H1 (cell line): Measurements from ENCODE around the gene PURB. TPM values are rescaled to one million over a fixed set of nuclear protein-coding genes. Genes with fewer than 3 reads are reported as not detected.

Experiments
- polyA plus RNA-seq, 7 experiments: library from polyadenylated mRNA; depleted of rRNA in 3 of 7; stranded (reverse) in 5 of 7; unstranded in 2 of 7; fragments of >200 nt in 5 of 7; fragments of 200-250 nt in 2 of 7; gene quantifications; 1 replicate in 5 of 7; 2 replicates in 1 of 7; 4 replicates in 1 of 7; pipeline versions ENCODE4 v1.2.1 to v1.2.3, GENCODE V29; 2011 to 2013; ENCODE audit warnings: missing spikeins in 2 of 7, mixed read lengths in 2 of 7
- total RNA-seq: library from RNA; stranded (reverse); fragmentation: NEBNext Ultra II Directional; extraction: Animal tissue kit (Norgen Biotek cat#: 25700); gene quantifications from 2 replicates; pipeline ENCODE4 v1.2.1, GENCODE V29; 2021
- TF ChIP-seq, protein P1 (sequence below): fragments of 300-600 bp; sonication (generic); IDR thresholded peaks from 2 replicates; pipeline ENCODE4 v1.7.1; 2012; ENCODE audit warnings: low read length, moderate library complexity, mild to moderate bottlenecking, inconsistent platforms; ENCODE audit not compliant: insufficient replicate concordance
- TF ChIP-seq, protein P2 (sequence below): IDR thresholded peaks from 2 replicates; pipeline ENCODE4 v1.6.1; 2012; ENCODE audit warnings: inconsistent platforms

PURB gene
- total and polyA plus RNA-seq, 2 of the 8 experiments (the other 6 are each of a cell fraction or from before 2014, with no cell fraction given), result 3.3 to 22.7 TPM

DNA sequence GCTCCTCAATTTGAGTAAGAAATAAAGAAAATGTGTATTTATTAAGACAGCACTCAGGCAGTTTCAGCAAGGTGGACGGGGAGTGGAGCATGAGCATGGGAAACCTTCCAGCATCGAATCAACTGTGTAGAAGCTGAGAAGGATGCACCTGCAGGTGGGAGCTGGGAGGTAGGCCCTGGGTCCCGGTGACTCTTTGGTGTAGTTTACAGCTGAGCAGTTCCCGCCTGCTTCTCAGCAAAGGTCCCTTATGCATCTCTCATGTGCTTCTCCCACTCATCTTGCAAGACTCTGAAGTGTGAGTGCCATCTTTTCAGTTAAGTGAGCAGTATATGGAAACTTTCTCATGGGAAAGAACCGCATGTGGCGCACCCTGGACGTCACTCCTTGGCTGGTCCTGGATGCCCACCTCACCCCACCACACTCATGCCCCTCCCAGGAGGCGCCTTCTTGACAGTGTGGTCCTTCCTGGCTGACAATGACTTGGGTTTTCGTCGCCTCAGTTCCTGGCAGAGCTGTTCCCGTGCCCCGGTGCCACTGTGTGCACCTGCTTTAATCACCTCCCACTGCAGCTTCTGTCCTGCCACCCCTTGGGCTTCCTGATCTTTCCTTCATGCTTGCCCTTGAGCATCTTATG is 19.8 kb upstream of the PURB start (continued):
- TF ChIP-seq, protein P1, sequence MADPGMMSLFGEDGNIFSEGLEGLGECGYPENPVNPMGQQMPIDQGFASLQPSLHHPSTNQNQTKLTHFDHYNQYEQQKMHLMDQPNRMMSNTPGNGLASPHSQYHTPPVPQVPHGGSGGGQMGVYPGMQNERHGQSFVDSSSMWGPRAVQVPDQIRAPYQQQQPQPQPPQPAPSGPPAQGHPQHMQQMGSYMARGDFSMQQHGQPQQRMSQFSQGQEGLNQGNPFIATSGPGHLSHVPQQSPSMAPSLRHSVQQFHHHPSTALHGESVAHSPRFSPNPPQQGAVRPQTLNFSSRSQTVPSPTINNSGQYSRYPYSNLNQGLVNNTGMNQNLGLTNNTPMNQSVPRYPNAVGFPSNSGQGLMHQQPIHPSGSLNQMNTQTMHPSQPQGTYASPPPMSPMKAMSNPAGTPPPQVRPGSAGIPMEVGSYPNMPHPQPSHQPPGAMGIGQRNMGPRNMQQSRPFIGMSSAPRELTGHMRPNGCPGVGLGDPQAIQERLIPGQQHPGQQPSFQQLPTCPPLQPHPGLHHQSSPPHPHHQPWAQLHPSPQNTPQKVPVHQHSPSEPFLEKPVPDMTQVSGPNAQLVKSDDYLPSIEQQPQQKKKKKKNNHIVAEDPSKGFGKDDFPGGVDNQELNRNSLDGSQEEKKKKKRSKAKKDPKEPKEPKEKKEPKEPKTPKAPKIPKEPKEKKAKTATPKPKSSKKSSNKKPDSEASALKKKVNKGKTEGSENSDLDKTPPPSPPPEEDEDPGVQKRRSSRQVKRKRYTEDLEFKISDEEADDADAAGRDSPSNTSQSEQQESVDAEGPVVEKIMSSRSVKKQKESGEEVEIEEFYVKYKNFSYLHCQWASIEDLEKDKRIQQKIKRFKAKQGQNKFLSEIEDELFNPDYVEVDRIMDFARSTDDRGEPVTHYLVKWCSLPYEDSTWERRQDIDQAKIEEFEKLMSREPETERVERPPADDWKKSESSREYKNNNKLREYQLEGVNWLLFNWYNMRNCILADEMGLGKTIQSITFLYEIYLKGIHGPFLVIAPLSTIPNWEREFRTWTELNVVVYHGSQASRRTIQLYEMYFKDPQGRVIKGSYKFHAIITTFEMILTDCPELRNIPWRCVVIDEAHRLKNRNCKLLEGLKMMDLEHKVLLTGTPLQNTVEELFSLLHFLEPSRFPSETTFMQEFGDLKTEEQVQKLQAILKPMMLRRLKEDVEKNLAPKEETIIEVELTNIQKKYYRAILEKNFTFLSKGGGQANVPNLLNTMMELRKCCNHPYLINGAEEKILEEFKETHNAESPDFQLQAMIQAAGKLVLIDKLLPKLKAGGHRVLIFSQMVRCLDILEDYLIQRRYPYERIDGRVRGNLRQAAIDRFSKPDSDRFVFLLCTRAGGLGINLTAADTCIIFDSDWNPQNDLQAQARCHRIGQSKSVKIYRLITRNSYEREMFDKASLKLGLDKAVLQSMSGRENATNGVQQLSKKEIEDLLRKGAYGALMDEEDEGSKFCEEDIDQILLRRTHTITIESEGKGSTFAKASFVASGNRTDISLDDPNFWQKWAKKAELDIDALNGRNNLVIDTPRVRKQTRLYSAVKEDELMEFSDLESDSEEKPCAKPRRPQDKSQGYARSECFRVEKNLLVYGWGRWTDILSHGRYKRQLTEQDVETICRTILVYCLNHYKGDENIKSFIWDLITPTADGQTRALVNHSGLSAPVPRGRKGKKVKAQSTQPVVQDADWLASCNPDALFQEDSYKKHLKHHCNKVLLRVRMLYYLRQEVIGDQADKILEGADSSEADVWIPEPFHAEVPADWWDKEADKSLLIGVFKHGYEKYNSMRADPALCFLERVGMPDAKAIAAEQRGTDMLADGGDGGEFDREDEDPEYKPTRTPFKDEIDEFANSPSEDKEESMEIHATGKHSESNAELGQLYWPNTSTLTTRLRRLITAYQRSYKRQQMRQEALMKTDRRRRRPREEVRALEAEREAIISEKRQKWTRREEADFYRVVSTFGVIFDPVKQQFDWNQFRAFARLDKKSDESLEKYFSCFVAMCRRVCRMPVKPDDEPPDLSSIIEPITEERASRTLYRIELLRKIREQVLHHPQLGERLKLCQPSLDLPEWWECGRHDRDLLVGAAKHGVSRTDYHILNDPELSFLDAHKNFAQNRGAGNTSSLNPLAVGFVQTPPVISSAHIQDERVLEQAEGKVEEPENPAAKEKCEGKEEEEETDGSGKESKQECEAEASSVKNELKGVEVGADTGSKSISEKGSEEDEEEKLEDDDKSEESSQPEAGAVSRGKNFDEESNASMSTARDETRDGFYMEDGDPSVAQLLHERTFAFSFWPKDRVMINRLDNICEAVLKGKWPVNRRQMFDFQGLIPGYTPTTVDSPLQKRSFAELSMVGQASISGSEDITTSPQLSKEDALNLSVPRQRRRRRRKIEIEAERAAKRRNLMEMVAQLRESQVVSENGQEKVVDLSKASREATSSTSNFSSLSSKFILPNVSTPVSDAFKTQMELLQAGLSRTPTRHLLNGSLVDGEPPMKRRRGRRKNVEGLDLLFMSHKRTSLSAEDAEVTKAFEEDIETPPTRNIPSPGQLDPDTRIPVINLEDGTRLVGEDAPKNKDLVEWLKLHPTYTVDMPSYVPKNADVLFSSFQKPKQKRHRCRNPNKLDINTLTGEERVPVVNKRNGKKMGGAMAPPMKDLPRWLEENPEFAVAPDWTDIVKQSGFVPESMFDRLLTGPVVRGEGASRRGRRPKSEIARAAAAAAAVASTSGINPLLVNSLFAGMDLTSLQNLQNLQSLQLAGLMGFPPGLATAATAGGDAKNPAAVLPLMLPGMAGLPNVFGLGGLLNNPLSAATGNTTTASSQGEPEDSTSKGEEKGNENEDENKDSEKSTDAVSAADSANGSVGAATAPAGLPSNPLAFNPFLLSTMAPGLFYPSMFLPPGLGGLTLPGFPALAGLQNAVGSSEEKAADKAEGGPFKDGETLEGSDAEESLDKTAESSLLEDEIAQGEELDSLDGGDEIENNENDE, result no peak
- TF ChIP-seq, protein P2, sequence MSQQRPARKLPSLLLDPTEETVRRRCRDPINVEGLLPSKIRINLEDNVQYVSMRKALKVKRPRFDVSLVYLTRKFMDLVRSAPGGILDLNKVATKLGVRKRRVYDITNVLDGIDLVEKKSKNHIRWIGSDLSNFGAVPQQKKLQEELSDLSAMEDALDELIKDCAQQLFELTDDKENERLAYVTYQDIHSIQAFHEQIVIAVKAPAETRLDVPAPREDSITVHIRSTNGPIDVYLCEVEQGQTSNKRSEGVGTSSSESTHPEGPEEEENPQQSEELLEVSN, result no peak
